ENCODE results near the gene COL6A2. TPM values are rescaled to one million over a fixed set of nuclear protein-coding genes. Genes with fewer than 3 reads are reported as not detected.

Gene COL6A2
- total and polyA plus RNA-seq, 2 of the 4 experiments (the other 2 are of a cell fraction) = 208 to 1,065 TPM

DNA sequence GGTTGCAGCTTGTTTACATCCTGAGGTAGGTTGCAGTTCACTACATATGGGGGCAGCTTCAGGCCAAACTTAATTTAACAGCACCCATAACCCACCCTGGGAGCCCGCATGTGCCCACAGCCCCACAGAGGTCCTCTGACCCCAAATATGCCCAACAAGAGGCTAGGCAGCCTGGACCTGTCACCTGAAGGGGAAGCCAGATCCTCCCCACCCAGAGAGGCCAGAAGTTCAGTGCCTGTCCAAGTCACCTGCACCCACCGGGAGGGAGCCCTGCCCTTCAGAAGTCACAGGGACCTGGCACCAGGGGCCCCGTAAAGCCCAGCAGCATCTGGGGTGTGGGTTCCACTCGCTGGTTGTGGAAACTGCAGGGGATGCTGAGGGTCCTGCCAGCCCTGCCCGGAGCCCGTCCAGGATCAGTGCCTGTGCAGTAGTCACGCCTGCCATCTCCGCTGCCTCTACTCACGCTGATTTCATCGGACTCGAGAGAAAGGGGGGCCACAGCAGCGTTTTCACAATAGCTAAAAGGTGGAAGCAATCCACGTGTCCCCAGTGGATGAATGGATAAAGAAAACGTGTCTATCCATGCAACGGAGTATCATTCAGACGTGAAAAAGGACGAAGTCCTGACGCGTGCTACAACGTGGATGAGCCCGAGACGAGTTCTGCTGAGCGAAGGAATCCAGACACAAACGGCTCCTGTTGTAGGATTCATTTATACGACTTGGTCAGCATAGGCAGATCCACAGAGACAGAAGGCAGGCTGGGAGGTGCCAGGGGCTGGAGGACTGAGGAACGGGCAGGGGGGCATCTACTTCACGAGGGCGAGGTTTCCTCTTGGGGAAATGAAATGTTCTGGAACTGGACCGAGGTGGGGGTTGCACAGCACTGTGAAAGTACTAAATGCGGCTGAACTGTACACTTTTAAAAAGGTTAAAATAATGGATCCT lies 33.9 kb upstream of the COL6A2 start:
- H2BK15ac ChIP-seq (ENCODE audit: low read depth, low read length) = peak overlapping the region; percentile 98; the same call in 2 of the 3 replicates
- H2AK5ac ChIP-seq (ENCODE audit: low read depth, low read length) = peak overlapping the region; percentile 100
- no peak overlapping the region for H3K4me2 ChIP-seq (ENCODE audit: low read depth, low read length)
- H3K27ac ChIP-seq (ENCODE audit: insufficient read depth, low read length) = no peak overlapping the region
- peak overlapping the region; percentile 86 for H2BK20ac ChIP-seq (ENCODE audit: low read depth, low read length)
- intact Hi-C loops (cut with micrococcal nuclease) (no loop called here), dilution Hi-C loops (cut with HindIII; ENCODE audit: low sequenced_read_pairs, unreplicated experiment) (no loop called here), in situ Hi-C loops (cut with MboI; ENCODE audit: low sequenced_read_pairs) (no loop called here)
- ChIA-PET POLR2A (ENCODE audit: unreplicated experiment) (no interaction called here), CTCF (no interaction called here)
- no peaks in the 10 kb centered on the region for H4K20me1 ChIP-seq (ENCODE audit: insufficient read depth, low read length)
- H2AK9ac ChIP-seq (replicated peaks; ENCODE audit: low read depth, low read length, poor library complexity) = peak overlapping the region; percentile 50
- peak overlapping the region; percentile 93 for H2BK120ac ChIP-seq (ENCODE audit: low read depth, low read length)
- no peak overlapping the region for H4K5ac ChIP-seq (ENCODE audit: low read depth, low read length)
- H3K4me1 ChIP-seq (ENCODE audit: control insufficient read depth, insufficient read depth, low read length) = peaks cover 44% of the 10 kb centered on the region
- no peak overlapping the region for H3K18ac ChIP-seq (ENCODE audit: low read depth, low read length)
- H3K56ac ChIP-seq (ENCODE audit: extremely low read depth, insufficient read depth, low read length) = no peak overlapping the region
- no peak overlapping the region for H3K4me3 ChIP-seq (ENCODE audit: insufficient read depth, low read depth, low read length)
- H3K9ac ChIP-seq (ENCODE audit: low read depth, low read length) = no peak overlapping the region
- peak overlapping the region in 1 of 2 experiments; percentile 99; a peak in 2 of 4 replicates for H4K8ac ChIP-seq (ENCODE audit: low read depth in 2 of 2, low read length in 2 of 2)
- TF ChIP-seq MXI1 (IDR thresholded peaks at IDR 0.05; ENCODE audit: borderline replicate concordance, low read depth, low read length) = no peak
- TF ChIP-seq, protein P1, sequence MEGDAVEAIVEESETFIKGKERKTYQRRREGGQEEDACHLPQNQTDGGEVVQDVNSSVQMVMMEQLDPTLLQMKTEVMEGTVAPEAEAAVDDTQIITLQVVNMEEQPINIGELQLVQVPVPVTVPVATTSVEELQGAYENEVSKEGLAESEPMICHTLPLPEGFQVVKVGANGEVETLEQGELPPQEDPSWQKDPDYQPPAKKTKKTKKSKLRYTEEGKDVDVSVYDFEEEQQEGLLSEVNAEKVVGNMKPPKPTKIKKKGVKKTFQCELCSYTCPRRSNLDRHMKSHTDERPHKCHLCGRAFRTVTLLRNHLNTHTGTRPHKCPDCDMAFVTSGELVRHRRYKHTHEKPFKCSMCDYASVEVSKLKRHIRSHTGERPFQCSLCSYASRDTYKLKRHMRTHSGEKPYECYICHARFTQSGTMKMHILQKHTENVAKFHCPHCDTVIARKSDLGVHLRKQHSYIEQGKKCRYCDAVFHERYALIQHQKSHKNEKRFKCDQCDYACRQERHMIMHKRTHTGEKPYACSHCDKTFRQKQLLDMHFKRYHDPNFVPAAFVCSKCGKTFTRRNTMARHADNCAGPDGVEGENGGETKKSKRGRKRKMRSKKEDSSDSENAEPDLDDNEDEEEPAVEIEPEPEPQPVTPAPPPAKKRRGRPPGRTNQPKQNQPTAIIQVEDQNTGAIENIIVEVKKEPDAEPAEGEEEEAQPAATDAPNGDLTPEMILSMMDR (conservative IDR thresholded peaks at IDR 0.05; ENCODE audit: low read depth, low read length) = no peak
- TF ChIP-seq BHLHE40 (IDR thresholded peaks at IDR 0.05; ENCODE audit: low read depth, low read length) = no peak
- TF ChIP-seq RAD21 (IDR thresholded peaks at IDR 0.05; ENCODE audit: low read length) = no peak
- TF ChIP-seq SMC3 (IDR thresholded peaks at IDR 0.05; ENCODE audit: low read depth, low read length) = no peak
- no peak for TF ChIP-seq MAZ (IDR thresholded peaks at IDR 0.05; ENCODE audit: borderline replicate concordance, low read depth, low read length)
- TF ChIP-seq, protein P2, sequence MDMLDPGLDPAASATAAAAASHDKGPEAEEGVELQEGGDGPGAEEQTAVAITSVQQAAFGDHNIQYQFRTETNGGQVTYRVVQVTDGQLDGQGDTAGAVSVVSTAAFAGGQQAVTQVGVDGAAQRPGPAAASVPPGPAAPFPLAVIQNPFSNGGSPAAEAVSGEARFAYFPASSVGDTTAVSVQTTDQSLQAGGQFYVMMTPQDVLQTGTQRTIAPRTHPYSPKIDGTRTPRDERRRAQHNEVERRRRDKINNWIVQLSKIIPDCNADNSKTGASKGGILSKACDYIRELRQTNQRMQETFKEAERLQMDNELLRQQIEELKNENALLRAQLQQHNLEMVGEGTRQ (IDR thresholded peaks at IDR 0.05; ENCODE audit: low read depth, low read length) = no peak
- peak overlapping the region; percentile 85 for H4K91ac ChIP-seq (ENCODE audit: insufficient read depth, low read depth, low read length)
- no TSS peak for BruUV-seq (replicated peaks)
- H3K14ac ChIP-seq (replicated peaks; ENCODE audit: low read depth, low read length) = peak overlapping the region; percentile 59; the same call in 1 of the 2 replicates
- WGBS, 2 experiments (ENCODE audit: extremely low coverage in 2 of 2, insufficient read length in 1 of 2) = 91% methylated on average over 24 of the region's 30 CpGs; no CpG with 5 or more reads in 1 of the 2 experiments
- H3K4ac ChIP-seq (ENCODE audit: low read depth, low read length) = peak overlapping the region; percentile 95
- peak overlapping the region; percentile 37 for H2BK5ac ChIP-seq (ENCODE audit: low read depth, low read length, poor library complexity, severe bottlenecking)
- 0 out of 2 replicates have a peak overlapping the region, but pooled peaks have one; percentile 21 for H3K23ac ChIP-seq (ENCODE audit: low read depth, low read length)
- no peaks in the 10 kb centered on the region for H3K27me3 ChIP-seq (ENCODE audit: control insufficient read depth, insufficient read depth, low read length)
- no peaks in the 10 kb centered on the region for H3K36me3 ChIP-seq (ENCODE audit: control insufficient read depth, insufficient read depth, low read length)
- ATAC-seq (ENCODE audit: low read depth) (no peak), DNase-seq (no peak)
- peaks cover 32% of the 10 kb centered on the region for H3K9me1 ChIP-seq (ENCODE audit: insufficient read depth, low read length)
- H2AFZ ChIP-seq (replicated peaks; ENCODE audit: low read length, poor library complexity) = no peak overlapping the region
- peaks cover 6% of the 10 kb centered on the region for H3K9me3 ChIP-seq (ENCODE audit: control insufficient read depth, insufficient read depth, low read length)
- peaks cover 3 to 46% of the 10 kb centered on the region in 2 experiments; a peak in 2 of 4 replicates for H3K79me1 ChIP-seq (ENCODE audit: low read depth in 1 of 2, low read length in 2 of 2)
